Uterus (tissue), 4 donors: Measurements from ENCODE around the gene CRACR2A. TPM values are rescaled to one million over a fixed set of nuclear protein-coding genes. Genes with fewer than 3 reads are reported as not detected.
A peak's percentile ranks its signal among the peaks of the same experiment; 100 is the strongest.

Source experiments
- DNase-seq, 2 donors: peaks; one replicate each; pipeline ENCODE4 v3.0.0-alpha.2; 2019 to 2020
- H3K27ac ChIP-seq, 2 donors: fragments of 200-600 bp; sonication (generic); 1 replicate in 1 of 2; 2 replicates in 1 of 2; pipeline ENCODE4 v1.5.1; 2016 to 2018
- H3K27me3 ChIP-seq, 2 donors: fragments of 200-600 bp; sonication (generic); one replicate each; pipeline ENCODE4 v1.5.1; 2018 to 2019; ENCODE audit warnings: control low read depth in 1 of 2
- H3K36me3 ChIP-seq, 2 donors: fragments of 200-600 bp; sonication (generic); one replicate each; pipeline ENCODE4 v1.5.1; 2019; ENCODE audit warnings: control low read depth in 1 of 2
- H3K4me1 ChIP-seq, 2 donors: fragments of 200-600 bp; sonication (generic); one replicate each; pipeline ENCODE4 v1.5.1; 2018 to 2019; ENCODE audit warnings: control low read depth in 1 of 2
- H3K4me3 ChIP-seq, 2 donors: fragments of 200-600 bp; sonication (generic); 1 replicate in 1 of 2; 2 replicates in 1 of 2; pipeline ENCODE4 v1.5.1; 2018 to 2019; ENCODE audit warnings: mild to moderate bottlenecking in 1 of 2
- H3K9me3 ChIP-seq, 2 donors: fragments of 200-600 bp; sonication (generic); one replicate each; pipeline ENCODE4 v1.5.1; 2019; ENCODE audit warnings: control low read depth in 1 of 2
- CTCF ChIP-seq, 4 experiments: fragments of 200-600 bp in 2 of 4; fragments of 450-650 bp in 2 of 4; sonication (generic) in 2 of 4; IDR thresholded peaks; one replicate each; pipeline ENCODE4 v1.5.1; 2016 to 2019; ENCODE audit warnings: antibody characterized with exemption in 4 of 4, mild to moderate bottlenecking in 2 of 4, moderate library complexity in 1 of 4
- POLR2A ChIP-seq, 2 donors: fragments of 450-650 bp; IDR thresholded peaks; one replicate each; pipeline ENCODE4 v1.6.1; 2016; ENCODE audit warnings: antibody characterized with exemption in 2 of 2, mild to moderate bottlenecking in 1 of 2, moderate library complexity in 1 of 2
- intact Hi-C: fragments of 100-400 bp; cut with DNase I; formaldehyde crosslinking; loops from one replicate; pipeline ENCODE4 v1.15.1; 2023; ENCODE audit warnings: low total_unique reads
- total RNA-seq, 4 donors: library from RNA; depleted of rRNA in 3 of 4; stranded (reverse); fragments of >200 nt in 3 of 4; gene quantifications; one replicate each; pipeline versions ENCODE4 v1.1.0 to v1.2.4, GENCODE V29; 2014 to 2023
- donor health status: DM: yes; HTN: yes; CAD: no.

CRACR2A gene
- total RNA-seq, 4 donors from 2014 or later: 0.88 to 33.6 (median 3.2) TPM

- peak in 1 of 2 donors; percentile 43 for DNase-seq
- H3K36me3 ChIP-seq: no peaks in the 10 kb centered on the region
- peak overlapping the region; percentile 65 to 69 for H3K27ac ChIP-seq
- H3K27me3 ChIP-seq: no peaks in the 10 kb centered on the region
- intact Hi-C loops: no loop called here
- no peaks in the 10 kb centered on the region for H3K9me3 ChIP-seq
- TF ChIP-seq POLR2A (IDR thresholded peaks at IDR 0.05): no peak
- TF ChIP-seq CTCF (IDR thresholded peaks at IDR 0.05): no peak
- H3K4me3 ChIP-seq: peak overlapping the region; percentile 16 to 41
- no peaks in the 10 kb centered on the region for H3K4me1 ChIP-seq
Measured at GRCh38 chr12:3752096-3752709, 706 bp downstream of the CRACR2A start.

GRCh38 chr12:3751151-3752095, 1.5 kb downstream of the CRACR2A start:
- intact Hi-C loops: no loop called here
- no peaks in the 10 kb centered on the region for H3K36me3 ChIP-seq
- no peak for TF ChIP-seq CTCF (IDR thresholded peaks at IDR 0.05)
- no peak for TF ChIP-seq POLR2A (IDR thresholded peaks at IDR 0.05)
- no peak overlapping the region for H3K4me3 ChIP-seq
- H3K27me3 ChIP-seq: no peaks in the 10 kb centered on the region
- DNase-seq: no peak
- H3K4me1 ChIP-seq: no peaks in the 10 kb centered on the region
- no peaks in the 10 kb centered on the region for H3K9me3 ChIP-seq
- H3K27ac ChIP-seq: no peak overlapping the region

GRCh38 chr12:3750616-3751015, 2.3 kb downstream of the CRACR2A start:
- intact Hi-C loops: no loop called here
- DNase-seq: no peak

GRCh38 chr12:3748620-3749019, 4.3 kb downstream of the CRACR2A start:
- DNase-seq: no peak
- Histone ChIP-seq H3K4me3 (no peak overlapping the region), H3K27me3 (no peaks in the 10 kb centered on the region), H3K36me3 (no peaks in the 10 kb centered on the region), H3K27ac (no peak overlapping the region), H3K4me1 (no peaks in the 10 kb centered on the region), H3K9me3 (no peaks in the 10 kb centered on the region)
- intact Hi-C loops: no loop called here
- TF ChIP-seq POLR2A (IDR thresholded peaks at IDR 0.05) (no peak), CTCF (IDR thresholded peaks at IDR 0.05) (no peak)

More at GRCh38 chr12:3750616-3751015, 2.3 kb downstream of the CRACR2A start:
- H3K27ac ChIP-seq: no peak overlapping the region
- H3K4me3 ChIP-seq: no peak overlapping the region
- no peaks in the 10 kb centered on the region for H3K36me3 ChIP-seq
- H3K27me3 ChIP-seq: no peaks in the 10 kb centered on the region
- no peaks in the 10 kb centered on the region for H3K4me1 ChIP-seq
- H3K9me3 ChIP-seq: no peaks in the 10 kb centered on the region
- no peak for TF ChIP-seq POLR2A (IDR thresholded peaks at IDR 0.05)
- no peak for TF ChIP-seq CTCF (IDR thresholded peaks at IDR 0.05)
